ENCODE results near the gene ARHGAP35.
A peak's percentile ranks its signal among the peaks of the same experiment; 100 is the strongest.

ARHGAP35 gene

GRCh38 chr19:46842791-46843190 lies 18.0 kb upstream of the ARHGAP35 start:
- no peak overlapping the region for H3K4me3 ChIP-seq (replicated peaks; ENCODE audit: low read depth, low read length)
- TF ChIP-seq CTCF (IDR thresholded peaks at IDR 0.05; ENCODE audit: low read length, missing control alignments) = no peak
- no peak for DNase-seq (ENCODE audit: low read depth)

- H3K4me3 ChIP-seq (replicated peaks; ENCODE audit: low read depth, low read length) = no peak overlapping the region
- peak; percentile 62 for DNase-seq (ENCODE audit: low read depth)
- TF ChIP-seq CTCF (IDR thresholded peaks at IDR 0.05; ENCODE audit: low read length, missing control alignments) = no peak
Measured at GRCh38 chr19:46844067-46844489, 16.7 kb upstream of the ARHGAP35 start.

GRCh38 chr19:46845959-46846459 lies 14.8 kb upstream of the ARHGAP35 start:
- no peak for DNase-seq (ENCODE audit: low read depth)
- H3K4me3 ChIP-seq (replicated peaks; ENCODE audit: low read depth, low read length) = no peak overlapping the region
- TF ChIP-seq CTCF (IDR thresholded peaks at IDR 0.05; ENCODE audit: low read length, missing control alignments) = no peak

GRCh38 chr19:46847528-46847927 lies 13.3 kb upstream of the ARHGAP35 start:
- no peak overlapping the region for H3K4me3 ChIP-seq (replicated peaks; ENCODE audit: low read depth, low read length)
- TF ChIP-seq CTCF (IDR thresholded peaks at IDR 0.05; ENCODE audit: low read length, missing control alignments) = no peak
- no peak for DNase-seq (ENCODE audit: low read depth)

- no peak for TF ChIP-seq CTCF (IDR thresholded peaks at IDR 0.05; ENCODE audit: low read length, missing control alignments)
- DNase-seq (ENCODE audit: low read depth) = no peak
- no peak overlapping the region for H3K4me3 ChIP-seq (replicated peaks; ENCODE audit: low read depth, low read length)
Measured at GRCh38 chr19:46848389-46848788, 12.4 kb upstream of the ARHGAP35 start.

- H3K4me3 ChIP-seq (replicated peaks; ENCODE audit: low read depth, low read length) = peak overlapping the region; percentile 82
- no peak for TF ChIP-seq CTCF (IDR thresholded peaks at IDR 0.05; ENCODE audit: low read length, missing control alignments)
- DNase-seq (ENCODE audit: low read depth) = no peak
Measured at GRCh38 chr19:46849610-46850009, 11.2 kb upstream of the ARHGAP35 start.
